Smooth muscle cell of the brain vasculature (primary cell): ENCODE measurements around the gene MEGF9.
"Not testable (repeated sequence)": the region's sequence is repeated elsewhere in the genome, so short reads cannot be mapped to it uniquely, and the experiment has no call there.

Experiments used
- DNase-seq: peaks from one replicate; pipeline ENCODE4 v3.0.0-alpha.2; 2012; ENCODE audit warnings: low read depth, low spot score

MEGF9 gene

GRCh38 chr9:120574473-120574872, 139.8 kb downstream of the MEGF9 start:
- no peak for DNase-seq

- no peak for DNase-seq
Measured at GRCh38 chr9:120572472-120572871, 141.8 kb downstream of the MEGF9 start.

GRCh38 chr9:120571443-120572257, 142.6 kb downstream of the MEGF9 start:
- DNase-seq: no peak

- DNase-seq: no peak
Measured at GRCh38 chr9:120570296-120570695, 144.0 kb downstream of the MEGF9 start.

GRCh38 chr9:120569556-120569955, 144.7 kb downstream of the MEGF9 start:
- no peak for DNase-seq

GRCh38 chr9:120568816-120569215, 145.5 kb downstream of the MEGF9 start:
- DNase-seq: no peak

- DNase-seq: no peak
Measured at GRCh38 chr9:120567874-120568273, 146.4 kb downstream of the MEGF9 start.

GRCh38 chr9:120567081-120567480, 147.2 kb downstream of the MEGF9 start:
- DNase-seq: no peak

- no peak for DNase-seq
Measured at GRCh38 chr9:120564589-120564988, 149.7 kb downstream of the MEGF9 start.

- no peak for DNase-seq
Measured at GRCh38 chr9:120562861-120563443, 151.3 kb downstream of the MEGF9 start.

GRCh38 chr9:120561709-120562108, 152.6 kb downstream of the MEGF9 start:
- DNase-seq: no peak

- no peak for DNase-seq
Measured at GRCh38 chr9:120559546-120559945, 154.7 kb downstream of the MEGF9 start.

- no peak for DNase-seq
Measured at GRCh38 chr9:120558454-120558853, 155.8 kb downstream of the MEGF9 start.

GRCh38 chr9:120557205-120557604, 157.1 kb downstream of the MEGF9 start:
- no peak for DNase-seq

GRCh38 chr9:120556775-120557174, 157.5 kb downstream of the MEGF9 start:
- no peak for DNase-seq

GRCh38 chr9:120555839-120556238, 158.4 kb downstream of the MEGF9 start:
- no peak for DNase-seq

- DNase-seq: not testable (repeated sequence)
Measured at GRCh38 chr9:120552210-120552704, 162.0 kb downstream of the MEGF9 start.
